CD4-positive, alpha-beta T cell treated with Interleukin-17A for 1 hour (primary cell): ENCODE data around the gene ARSD.
"Not testable (repeated sequence)": the region's sequence is repeated elsewhere in the genome, so short reads cannot be mapped to it uniquely, and the experiment has no call there.

Experiments
- DNase-seq: peaks from one replicate; pipeline ENCODE4 v3.0.0-alpha.2; 2020

The ARSD gene

DNA sequence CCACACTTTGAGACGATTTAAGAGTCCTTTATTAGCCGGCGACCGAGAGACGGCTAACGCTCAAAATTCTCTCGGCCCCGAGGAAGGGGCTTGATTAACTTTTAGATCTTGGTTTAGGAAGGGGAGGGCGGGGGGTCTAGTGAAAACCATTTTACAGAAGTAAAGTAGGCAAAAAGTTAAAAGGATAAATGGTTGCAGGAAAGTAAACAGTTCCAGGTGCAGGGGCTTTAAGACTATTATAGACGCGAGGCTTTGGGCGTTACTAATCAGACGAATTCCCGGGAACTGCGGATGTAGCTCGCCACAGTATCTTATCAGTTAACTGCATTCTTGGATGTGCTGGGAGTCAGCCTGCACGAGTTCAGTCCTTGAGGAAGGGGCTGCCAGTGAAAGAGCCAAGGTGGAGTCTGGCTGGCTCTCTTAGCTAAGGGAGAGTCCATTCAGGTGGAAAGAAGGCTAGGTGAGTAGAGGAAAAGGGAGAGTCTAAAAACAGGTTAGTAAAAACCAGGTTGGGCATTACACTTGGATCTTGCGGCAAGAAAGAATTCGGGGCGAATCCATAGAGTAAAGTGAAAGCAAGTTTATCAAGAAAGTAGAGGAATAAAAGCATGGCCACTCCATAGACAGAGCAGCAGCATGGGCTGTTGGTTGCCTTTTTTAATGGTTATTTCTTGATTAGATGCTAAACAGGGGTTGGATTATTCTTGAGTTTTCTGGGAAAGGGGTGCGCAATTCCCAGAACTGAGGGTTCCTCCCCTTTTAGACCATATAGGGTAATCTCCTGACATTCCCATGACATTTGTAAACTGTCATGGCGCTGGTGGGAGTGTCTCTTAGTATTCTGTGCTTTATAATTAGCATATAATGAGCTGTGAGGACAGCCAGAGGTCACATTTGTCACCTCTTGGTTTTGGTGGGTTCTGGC is 38.3 kb downstream of the ARSD start:
- not testable (repeated sequence) for DNase-seq

DNA sequence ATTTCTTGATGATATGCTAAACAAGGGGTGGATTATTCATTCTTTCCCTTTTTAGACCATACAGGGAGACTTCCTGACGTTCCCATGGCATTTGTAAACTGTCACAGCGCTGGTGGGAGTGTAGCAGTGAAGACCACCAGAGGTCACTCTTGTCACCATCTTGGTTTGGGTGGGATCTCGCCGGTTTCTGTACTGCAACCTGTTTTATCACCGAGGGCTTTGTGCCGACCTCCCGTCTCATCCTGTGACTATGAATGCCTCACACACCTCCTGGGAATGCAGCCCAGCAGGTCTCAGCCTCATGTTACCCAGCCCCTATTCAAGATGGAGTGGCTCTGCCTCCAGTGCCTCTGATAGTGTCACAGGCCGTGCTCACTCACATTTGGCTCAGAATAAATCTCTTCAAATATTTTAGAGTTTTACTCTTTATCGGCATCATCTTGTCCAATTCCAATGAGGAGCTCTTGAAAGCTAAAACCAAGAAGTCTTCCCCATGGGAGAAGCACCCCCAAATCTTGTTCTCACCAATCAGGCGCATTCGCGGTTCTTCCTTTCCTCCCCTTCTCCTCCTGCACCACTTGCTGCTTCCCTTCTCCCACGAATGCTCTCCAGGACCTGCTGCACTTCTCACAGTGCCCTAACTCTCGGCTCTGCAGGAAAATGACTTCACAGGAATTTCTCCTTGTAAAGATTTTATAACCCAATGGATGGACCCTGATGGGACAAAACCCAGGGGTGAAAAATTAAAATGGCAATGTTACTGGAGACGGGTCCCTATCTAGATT is 39.2 kb downstream of the ARSD start:
- peak; percentile 12 for DNase-seq

- DNase-seq, result no peak
Observed at GRCh38 chrX:2889045-2889605, 40.0 kb downstream of the ARSD start.

DNA sequence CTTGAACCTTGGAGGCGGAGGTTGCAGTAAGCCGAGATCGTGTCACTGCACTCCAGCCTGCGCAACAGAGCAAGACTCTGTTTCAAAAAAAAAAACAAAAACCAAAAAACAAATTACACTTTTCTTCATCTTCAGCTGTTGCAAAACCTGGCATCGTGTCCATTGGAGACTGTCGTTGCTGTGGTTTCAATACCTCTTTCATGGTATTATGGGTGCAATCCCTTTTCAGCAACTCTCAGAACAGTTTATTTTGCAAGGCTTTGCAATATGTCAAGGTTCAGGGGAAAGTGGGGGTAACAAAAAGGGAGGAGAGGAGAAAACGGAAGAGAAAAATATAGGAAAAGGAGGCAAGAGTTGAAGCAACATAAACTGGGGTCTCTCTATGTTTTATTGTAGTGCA is 40.8 kb downstream of the ARSD start:
- DNase-seq, result no peak

DNA sequence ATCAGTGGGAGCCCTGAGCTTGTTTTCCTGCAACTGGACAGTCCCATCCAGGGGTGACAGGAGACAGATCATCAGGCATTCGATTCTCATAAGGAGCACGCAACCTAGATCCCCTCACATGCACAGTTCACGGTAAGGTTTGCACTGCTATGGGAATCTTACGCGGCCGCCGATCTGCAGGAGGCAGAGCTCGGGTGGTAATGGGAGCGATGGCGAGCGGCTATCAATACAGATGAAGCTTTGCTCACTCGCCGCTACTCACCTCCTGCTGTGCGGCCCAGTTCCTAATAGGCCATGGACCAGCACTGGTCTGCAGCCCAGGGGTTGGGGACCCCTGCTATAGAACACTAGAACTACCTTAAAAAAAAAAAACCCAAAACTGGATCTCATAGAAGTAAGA is 45.4 kb downstream of the ARSD start:
- DNase-seq, result no peak

DNA sequence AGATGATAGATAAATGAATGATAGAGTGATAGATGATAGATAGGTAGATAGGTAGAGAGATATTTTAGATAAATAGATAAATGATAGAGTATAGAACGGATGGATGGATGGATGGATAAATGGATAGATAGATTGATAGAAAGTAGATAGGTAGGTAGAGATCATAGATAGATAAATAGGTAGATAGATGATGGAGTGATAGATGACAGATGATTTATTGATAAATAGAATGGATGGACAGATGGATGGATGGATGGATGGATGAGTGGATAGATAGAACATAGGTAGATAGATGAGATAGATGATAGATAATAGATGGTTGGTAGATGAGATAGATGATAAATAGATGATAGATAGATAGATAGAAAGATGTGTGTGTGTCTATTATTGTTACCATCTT is 49.5 kb downstream of the ARSD start:
- no peak for DNase-seq

- DNase-seq, result no peak
Observed at GRCh38 chrX:2878563-2878962, 50.6 kb downstream of the ARSD start.

GRCh38 chrX:2875798-2876399 is 53.2 kb downstream of the ARSD start:
- DNase-seq, result no peak

GRCh38 chrX:2875136-2875481 is 54.0 kb downstream of the ARSD start:
- DNase-seq, result no peak

DNA sequence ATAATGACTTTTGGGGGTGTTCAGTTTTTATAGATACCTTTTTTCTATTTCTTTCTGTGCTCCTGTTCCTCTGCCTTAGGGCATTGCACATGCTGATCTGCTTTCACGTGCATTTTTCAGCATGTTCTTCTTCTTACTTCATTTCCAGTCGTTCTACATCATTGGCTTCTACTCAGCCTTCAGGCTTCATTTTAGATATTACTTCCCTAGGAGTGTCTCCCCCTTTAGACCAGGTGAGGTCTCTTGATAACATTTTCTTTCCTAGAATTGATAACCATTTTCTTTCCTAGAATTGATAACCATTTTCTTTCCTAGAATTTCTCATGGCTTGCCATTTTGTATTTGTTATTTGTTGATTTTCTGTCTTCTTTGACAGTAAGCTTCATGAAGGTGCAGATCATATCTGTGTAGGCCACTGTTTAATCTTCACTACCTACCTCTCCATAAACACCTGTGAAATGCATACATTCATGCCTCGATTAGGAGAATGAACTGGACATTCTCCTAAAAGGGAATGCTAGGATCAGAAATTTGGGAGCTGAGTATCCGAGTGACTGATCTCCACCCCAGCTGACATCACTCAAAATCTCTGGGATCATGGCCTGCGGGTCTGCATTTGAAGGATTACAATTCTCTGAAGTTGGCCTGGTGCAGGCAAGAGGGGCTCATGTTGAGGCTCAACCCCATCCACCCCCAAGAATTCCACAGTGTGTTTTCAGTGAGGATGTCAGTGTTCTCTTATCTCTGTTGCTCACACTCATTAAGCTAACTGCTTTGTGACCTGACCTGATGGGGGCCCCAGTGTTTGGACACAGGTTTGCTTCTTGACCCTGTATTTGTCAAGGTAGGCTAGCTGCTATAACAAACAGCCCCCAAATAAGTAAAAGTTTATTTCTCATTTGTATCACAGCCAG is 54.7 kb downstream of the ARSD start:
- DNase-seq, result no peak

DNA sequence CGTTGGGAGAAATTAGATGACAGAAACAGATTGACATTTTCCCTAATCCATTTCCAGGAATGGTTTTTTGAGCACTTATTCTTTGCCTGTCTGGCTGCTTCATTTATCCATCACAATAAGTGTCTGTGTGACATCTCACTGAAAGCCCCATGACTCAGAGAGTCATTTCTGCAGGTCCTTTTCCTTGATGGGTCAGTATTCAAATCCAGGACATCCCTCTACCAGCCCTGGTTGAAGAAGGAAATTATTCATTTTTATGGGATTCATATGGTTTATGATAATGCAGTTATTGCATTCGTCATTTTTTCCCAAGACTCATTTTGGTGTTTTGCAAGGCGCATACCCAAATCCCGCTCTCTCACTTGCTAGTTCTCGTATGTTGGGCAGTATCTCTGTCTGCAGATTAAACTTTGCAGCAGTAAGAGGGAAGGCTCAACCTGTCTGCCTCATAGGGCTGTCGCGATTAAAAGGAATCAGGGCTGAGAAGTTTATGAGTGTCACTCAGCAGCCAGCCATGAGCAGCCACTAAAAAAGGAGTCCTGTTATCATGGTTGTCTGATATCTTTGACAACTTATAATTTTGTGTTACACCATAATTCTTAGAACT is 56.4 kb downstream of the ARSD start:
- no peak for DNase-seq

- no peak for DNase-seq
Observed at GRCh38 chrX:2871831-2872230, 57.3 kb downstream of the ARSD start.

DNA sequence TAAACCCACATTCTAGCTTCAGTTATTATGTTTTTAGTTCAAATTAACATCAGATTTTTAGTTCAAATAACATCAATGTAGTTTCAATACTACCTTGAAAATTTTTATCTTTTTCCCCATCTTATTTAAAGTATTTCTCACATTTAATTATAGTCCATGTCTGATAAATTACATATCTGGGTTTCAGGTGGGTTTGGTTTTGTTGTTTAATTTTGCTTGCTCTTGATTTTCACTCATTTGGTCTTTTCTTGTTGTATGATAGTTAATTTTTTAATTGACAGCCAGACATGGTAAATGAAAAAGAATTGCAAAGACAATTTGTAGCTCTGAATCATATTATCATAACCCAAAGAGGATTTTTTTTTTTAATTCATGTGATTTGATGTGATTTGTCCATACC is 58.5 kb downstream of the ARSD start:
- no peak for DNase-seq

GRCh38 chrX:2867206-2867605 is 61.9 kb downstream of the ARSD start:
- DNase-seq, result no peak

DNA sequence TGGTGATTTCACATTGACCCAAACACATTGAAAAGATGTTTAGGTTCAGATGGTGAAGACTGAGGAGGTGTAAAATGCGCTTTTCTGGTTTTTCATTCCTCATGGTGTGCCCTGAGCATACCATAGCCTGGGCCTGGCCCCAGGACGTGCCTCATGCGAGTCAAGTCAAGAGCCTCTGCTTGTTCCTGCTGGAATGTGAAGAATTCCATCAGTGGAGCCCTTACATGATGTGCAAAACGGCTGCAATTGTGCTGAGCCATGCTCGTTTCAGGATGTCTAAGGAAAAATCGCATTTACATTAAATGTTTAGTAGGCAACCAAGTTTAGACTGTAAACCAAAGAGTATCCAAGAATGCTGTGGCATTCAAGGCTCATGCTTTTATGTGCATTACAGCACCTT is 65.5 kb downstream of the ARSD start:
- no peak for DNase-seq

GRCh38 chrX:2862404-2862803 is 66.7 kb downstream of the ARSD start:
- no peak for DNase-seq

DNA sequence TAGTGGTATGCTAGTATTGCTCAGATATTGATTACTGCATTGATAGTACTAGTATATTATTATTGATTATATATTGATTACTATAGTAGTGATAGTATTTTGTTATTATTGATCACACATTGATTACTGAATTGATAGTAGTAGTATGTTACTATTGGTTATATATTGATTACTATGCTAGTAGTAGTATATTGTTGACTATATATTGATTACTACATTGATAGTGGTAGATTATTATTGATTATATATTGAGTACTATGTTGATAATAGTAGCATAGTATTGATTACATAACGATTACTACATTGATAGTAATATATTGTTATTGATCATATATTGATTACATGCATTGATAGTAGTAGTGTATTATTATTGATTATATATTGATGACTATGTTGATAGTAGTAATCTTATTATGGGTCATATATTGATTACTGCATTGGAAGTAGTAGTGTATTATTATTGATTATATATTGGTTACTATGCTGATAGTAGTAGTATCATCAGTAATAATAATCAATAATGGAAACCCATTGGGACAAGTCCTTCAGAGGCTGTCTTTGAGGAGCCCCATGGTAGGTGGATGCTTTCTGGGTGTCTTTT is 69.8 kb downstream of the ARSD start:
- no peak for DNase-seq

DNA sequence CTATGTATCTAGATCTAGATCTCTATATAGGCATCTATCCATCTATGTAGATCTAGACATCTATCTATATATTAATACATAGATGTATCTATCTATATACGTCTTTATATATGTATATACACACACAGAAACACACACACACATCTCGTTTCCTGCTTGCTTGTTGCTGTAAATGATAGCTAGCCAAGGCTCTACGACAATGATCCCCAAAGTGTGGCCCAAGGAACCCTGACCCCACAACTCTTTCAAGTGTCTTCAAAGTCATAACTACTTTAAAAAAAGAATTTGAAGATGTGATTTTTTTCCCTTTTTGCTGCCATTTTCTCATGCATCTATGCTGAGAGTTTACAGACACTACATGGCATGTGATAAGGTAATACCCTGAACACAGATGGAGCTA is 71.6 kb downstream of the ARSD start:
- no peak for DNase-seq

DNA sequence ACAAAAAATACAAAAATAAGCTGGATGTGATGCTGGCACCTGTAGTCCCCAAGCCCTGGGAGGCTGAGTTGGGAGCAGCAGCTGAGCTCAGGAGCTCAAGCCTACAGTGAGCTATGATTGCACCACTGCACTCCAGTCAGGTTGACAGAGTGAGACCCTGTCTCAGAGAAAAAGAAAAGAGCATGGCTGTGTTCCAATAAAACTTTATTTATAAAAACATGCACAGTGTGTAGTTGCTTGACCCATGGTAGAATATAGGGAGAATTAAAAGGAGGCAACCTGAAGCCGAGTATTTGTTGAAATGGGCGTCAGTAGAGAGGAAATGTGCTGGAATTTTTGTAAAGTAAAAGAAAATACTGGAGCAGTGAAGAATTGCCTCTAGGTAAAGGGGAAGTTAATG is 73.4 kb downstream of the ARSD start:
- DNase-seq, result no peak

GRCh38 chrX:2854918-2855317 is 74.2 kb downstream of the ARSD start:
- no peak for DNase-seq
